NCI-H1694 (cell line): ENCODE measurements around the gene ASTN2.

Experiments used
- DNase-seq: peaks from one replicate; lab custom pipeline; 2025; lab: John Stamatoyannopoulos, UW

The ASTN2 gene

GRCh38 chr9:116453785-116454184 is 961.1 kb downstream of the ASTN2 start:
- DNase-seq: no peak

GRCh38 chr9:116452634-116453033 is 962.2 kb downstream of the ASTN2 start:
- no peak for DNase-seq

DNA sequence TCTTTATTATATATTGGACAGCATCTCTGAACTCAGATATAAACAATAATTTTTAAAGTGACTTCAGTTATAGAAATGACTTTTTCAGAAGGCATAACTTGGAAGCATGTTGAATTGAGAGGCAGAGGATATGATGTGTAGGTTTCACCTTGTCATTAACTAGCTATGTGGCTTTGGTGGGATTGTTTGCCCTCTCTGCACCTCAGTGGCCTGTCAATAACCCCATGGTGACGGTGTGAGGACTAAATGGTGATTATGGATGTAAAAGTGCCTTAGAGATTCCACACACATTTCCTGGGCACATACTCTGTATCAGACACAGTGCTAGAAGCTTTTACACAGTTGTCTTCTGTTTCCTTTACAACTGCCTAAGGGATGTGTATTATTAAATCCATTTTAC is 962.6 kb downstream of the ASTN2 start:
- DNase-seq: no peak

GRCh38 chr9:116451500-116452115 is 963.2 kb downstream of the ASTN2 start:
- no peak for DNase-seq

- DNase-seq: no peak
Observed at GRCh38 chr9:116450378-116451139, 964.3 kb downstream of the ASTN2 start.

DNA sequence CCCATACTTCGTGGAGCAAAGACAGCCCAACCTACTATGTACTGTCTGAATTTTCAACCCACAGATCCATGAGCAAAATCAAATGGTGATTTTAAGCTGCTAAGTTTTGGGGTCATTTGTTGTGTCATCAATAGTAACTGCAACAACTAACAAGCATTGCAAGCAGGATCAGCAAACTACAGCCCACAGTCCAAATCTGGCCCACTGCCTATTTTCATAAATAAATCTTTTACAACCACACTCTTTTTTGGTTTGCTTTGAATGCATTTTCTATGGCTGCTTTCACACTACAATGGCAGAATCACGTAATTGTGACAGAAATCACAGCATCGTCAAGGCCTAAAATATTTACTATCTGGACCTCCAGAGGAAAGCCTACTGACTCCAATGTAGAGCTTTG is 964.9 kb downstream of the ASTN2 start:
- DNase-seq: no peak

DNA sequence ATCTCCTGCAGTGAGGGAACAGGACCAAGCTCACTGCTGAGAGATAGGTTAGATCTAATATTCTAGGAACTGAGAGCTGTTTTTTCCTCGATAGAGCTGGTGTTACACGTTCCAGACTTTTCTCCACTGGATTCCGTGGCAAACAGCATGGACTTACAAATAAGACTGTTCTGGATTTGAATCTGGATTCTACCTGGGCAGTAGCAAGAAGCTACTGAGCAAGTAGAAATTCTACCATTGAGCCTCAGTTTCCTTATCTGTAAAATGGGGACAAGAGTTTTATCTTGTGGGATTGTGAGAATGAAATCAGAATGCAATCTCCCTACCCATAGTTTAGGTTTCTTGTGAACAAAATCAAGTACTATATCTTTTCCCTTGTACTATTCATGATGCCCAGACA is 966.4 kb downstream of the ASTN2 start:
- no peak for DNase-seq

- DNase-seq: no peak
Observed at GRCh38 chr9:116447934-116448333, 966.9 kb downstream of the ASTN2 start.

DNA sequence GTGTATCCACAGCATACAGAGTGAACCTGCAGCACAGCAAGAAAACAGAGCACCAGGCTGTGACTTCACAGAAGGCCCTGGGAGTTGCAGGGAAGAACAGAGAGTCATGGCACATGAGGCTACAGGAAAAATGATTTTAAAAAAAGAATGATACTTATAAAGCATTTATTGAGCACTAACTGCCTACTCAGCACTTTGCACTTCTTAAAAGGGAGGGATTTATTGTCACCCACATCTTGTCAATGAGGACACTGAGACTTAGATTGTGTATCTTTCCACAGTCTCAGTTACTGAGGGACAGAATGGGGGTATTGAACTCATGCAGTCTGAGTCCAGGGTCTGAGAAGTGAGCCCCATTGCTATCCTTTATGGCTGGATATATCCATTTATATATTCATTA is 972.3 kb downstream of the ASTN2 start:
- no peak for DNase-seq

- DNase-seq: no peak
Observed at GRCh38 chr9:116437411-116438370, 977.2 kb downstream of the ASTN2 start.

- DNase-seq: no peak
Observed at GRCh38 chr9:116436121-116436520, 978.7 kb downstream of the ASTN2 start.

DNA sequence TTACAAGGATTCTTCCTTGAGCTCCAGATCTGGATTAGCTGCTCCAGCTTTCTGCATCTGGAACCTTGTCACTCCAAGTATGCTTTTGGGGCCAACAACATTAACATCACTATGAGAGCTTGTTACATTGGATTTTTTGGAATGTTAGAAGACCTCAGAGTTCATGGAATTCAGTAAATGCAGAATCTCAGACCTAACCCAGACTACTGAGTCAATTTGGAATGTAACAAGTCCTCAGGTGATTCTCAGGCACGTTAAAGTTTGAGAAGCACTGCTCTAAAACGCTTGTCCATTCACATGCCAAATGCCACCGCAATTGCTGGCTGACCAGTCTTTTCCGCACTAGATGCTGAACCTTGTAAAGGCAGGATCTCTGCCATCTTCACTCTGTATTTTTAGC is 979.2 kb downstream of the ASTN2 start:
- DNase-seq: no peak

DNA sequence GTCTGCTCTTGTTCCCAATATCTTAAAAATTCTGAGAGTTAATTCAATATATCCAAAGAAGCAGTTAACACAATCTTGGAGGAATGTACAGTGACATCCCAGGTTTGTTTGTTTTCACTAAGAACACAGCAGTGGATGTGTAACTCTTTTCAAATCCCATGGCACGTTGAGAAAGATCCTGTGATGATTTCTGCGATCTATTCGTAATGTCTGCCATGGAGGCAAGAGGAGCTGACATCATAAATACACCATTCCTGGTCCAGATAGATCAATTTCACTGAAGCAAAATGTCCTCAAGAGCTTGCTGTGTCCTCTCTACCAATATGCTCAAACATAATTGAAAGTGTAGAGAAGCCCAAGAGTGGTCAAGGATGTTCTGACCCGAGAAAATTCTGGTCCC is 980.5 kb downstream of the ASTN2 start:
- DNase-seq: no peak

- no peak for DNase-seq
Observed at GRCh38 chr9:116432051-116432450, 982.8 kb downstream of the ASTN2 start.

GRCh38 chr9:116430849-116431248 is 984.0 kb downstream of the ASTN2 start:
- no peak for DNase-seq

DNA sequence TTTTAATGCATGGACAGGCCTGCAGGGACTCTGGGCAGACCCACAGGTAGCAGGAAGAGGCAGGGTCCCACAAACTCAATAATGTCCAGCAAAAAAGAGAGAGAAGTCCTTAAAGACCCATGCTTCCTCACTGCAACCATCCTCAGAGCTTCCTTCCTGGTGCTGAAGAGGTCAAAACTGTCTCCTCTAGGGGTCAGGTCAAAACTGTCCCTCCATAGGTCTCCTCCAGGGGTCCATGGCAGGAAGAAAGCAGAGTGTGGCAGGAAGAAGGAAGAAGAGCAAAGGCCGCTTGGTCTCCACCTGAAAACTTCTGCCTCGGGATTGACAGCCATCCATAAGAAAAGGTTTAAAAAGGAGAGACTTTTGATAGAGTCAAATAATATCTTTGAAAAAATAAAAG is 989.6 kb downstream of the ASTN2 start:
- DNase-seq: no peak

- no peak for DNase-seq
Observed at GRCh38 chr9:116423149-116423548, 991.7 kb downstream of the ASTN2 start.

DNA sequence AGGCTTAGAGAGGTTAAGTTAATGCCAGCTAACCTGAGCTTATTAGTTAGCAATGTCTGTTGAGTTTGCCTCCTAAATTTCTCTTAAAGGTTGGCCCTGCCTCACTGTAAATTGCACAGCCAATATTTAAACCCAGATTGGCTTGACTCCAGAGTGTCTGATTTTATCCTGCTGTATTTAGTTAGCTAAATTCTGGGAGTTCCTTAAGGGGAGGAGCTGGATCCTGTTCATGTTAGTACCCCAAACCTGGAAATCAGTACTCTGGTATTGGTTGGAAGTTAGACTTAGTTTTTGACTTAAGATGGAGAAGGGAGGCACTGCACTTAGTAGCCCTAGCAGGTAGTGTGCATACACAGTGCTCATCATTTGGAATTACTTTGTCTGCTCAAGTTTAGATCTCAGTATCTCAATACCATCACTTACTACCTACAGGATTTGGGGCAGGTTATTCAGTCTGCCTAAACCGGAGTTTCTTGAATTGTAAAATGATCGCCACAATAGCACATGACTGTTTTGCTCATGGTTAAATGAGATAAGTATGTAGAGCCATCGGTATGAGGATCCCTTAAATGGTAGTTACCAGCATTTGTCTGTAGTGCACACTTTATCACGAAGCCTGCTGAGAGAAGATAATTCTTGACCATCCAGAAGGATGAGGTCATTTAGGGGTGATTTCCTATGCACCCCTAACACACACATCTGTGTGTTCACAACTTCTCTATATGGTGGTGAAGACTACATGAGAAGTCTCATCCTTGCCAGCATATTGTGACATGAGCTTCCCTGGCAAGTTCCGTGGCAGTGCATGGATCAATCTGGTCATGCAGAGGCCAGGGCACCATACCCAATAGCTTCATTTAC is 992.5 kb downstream of the ASTN2 start:
- no peak for DNase-seq

GRCh38 chr9:116420993-116421538 is 993.8 kb downstream of the ASTN2 start:
- no peak for DNase-seq

- DNase-seq: no peak
Observed at GRCh38 chr9:116419181-116419580, 995.7 kb downstream of the ASTN2 start.

DNA sequence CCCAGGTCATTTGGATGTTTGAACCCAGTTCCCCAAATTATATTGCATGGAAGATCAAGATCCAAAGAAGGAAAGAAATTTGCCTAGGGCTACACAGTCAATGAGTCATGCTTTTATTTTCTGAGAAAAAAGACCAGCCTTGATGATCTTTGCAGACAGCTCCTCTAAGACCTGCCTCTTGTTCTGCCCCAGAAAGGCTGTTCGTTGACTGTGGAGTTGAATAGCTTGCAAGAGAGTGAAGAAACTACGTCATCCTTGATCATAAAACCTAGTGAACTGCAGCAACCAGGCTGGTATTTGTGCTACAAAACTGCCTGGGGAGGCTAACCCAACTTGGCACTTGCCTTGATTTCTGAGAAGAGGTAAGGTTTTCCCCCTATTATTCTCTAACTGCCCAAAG is 997.4 kb downstream of the ASTN2 start:
- no peak for DNase-seq
